NCI-H82 (cell line): Measurements from ENCODE around the gene MAD1L1.

Source experiments
- DNase-seq: peaks from one replicate; lab custom pipeline; 2025; lab: John Stamatoyannopoulos, UW

Gene MAD1L1

DNA sequence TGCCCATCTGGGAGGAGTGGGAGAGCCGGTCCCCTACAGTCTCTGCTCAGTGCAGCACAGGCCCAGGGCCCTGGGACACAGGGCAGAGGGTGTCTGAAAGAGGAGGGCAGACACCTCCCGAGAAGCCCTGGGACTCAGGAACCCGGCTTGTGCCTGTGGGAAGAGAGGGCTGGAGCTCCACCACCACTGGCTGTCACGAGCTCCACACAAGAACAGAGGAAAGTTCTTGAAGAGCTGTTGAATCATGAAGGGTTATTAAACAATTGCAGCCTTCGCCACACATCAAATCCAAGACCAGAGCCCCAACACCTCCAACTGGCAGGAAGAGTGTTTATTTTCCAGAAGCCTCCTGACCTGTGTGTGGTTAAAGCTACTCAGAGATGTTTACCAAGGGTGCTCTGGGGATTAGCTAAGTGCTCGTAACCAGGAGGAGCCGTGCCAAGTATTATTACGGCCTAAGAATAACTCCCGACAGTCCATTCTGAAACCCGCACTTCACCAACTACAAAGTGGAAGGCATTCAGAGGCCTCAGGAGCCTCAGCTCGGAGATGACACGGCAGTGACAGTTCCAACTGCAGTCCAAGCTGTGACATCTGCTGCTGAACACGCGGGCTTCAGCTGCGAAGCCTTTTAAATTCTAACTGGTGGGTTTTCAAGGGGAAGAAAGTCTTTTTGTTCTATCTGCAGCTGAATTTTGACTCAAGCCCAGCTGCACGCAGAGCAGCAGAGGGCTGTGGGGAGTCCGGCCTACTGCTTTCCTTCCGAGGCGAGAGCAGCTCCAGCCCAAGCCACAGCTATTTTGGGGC is 75.1 kb downstream of the MAD1L1 start:
- peak; percentile 75 for DNase-seq

DNA sequence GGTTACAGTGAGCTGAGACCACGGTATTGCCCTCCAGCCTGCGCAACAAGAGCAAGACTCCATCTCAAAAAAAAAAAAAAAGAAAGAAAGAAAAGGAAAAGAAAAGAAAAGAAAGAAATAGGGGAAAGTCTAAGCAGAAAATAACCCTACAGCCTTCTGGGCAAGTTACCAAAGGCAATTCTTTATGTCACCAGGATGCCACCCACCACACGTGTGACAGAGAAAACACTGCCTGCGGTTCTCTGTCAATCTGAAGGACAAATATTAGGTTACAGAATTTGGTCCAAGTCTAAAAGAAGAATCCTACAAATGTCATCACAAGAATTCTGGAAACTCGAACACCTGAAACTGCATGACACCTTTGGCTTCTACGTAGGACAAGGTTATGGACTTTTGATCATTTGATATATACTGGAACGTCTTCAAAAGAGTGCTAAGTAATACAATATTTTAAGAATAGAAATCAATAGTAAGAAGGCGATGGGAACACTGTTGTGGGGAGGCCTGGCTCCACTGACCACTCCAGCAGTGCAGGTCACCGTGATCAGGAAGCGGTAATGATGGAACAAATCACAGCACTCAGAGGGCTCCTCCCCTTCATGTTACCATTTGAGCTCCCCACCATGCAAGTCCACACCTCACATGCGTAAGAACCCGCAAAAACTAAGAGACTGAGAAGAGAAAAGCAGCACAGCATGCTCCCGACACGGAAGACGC is 75.8 kb downstream of the MAD1L1 start:
- no peak for DNase-seq

DNA sequence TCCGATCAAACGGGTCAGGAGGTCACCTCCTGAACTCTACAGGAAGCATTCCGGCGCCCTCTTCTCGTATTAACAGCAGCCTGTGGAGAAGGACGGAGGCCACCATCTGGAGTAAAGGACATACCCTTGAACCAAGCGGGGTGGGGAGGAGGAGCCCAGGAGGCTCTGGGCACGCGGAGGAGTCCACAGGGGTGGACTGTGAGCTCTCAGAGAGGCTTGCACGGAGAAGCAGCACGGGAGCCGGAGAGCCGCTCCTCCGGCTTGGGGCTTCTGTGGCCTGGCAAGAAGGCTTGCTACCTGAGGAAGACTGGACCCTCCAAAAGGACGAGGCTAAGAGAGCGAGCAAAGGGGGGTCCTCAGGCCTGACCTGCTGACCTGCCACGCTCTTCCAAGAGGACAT is 77.9 kb downstream of the MAD1L1 start:
- no peak for DNase-seq

DNA sequence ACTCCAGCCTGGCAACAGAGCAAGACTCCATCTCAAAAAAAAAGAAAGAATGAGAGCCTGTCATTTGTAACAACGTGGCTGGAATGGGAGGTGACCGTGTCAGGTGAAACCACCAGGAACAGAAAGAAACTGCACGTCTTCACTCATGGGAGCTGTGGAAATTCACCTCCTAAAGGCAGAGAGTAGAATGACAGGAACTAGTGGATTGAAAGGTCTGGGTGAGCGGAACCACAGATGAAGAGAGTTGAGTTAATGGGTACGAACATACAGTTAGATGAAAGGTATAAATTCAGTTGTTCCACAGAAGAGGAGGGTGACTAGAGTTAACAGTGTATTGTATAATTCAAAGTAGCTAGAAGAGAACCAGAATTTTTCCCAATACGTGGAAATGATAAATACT is 78.6 kb downstream of the MAD1L1 start:
- DNase-seq: no peak

DNA sequence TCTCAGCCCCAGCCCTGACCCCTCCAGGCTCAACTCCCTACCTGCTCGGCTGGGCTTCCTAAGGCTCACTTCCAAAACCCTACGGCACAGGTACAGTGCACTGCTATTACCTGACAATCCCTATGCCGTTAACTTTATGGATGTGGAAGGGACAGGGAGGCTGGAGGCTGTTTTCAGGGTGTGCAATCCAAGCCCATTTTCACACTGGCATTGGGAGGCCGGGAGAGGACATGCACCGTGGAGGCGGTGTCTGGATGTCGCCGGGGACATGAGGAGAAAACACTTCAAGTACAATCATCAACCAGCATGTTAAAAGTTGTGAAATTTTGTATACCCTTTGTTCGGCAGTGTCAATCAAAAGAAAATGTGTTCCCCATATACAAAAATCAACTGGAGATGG is 80.1 kb downstream of the MAD1L1 start:
- DNase-seq: no peak

DNA sequence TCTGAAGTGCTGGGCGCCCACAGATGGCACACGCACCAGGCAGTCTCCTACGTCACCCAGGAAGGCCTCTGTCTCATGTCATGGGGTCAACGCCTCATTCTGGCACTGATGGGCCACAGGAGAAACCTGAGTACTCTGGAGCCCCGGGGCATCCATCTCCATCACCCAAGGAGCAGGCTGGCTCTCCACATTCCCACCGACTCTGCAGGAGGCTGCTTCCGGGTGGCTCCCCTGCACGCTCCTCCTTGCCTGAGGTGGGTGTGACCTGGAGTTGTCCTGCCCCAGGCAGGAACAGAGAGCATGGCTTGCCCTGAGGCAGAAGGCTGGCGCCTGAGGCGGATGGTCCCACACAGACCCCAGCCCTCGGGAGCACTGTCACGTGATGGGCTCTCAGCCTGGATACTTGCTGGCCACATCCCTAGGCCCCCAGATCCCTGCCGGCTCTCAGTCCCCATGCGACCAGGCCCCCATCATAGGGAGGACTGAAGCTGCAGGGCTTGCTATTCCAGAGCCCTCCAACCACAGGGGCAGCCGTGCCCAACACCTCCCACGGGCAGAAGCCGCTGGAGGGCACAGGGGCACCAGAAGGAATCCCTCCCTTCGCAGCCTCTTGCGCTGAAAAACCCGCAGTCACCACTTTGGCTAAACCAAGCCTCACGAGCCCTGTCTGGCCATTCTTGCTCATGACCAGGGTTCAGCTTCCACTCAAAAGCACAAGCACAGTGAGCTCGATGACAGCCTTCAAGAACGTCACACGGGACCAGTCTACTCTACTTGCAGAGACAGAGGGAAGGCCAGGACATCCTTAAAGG is 80.7 kb downstream of the MAD1L1 start:
- DNase-seq: no peak

DNA sequence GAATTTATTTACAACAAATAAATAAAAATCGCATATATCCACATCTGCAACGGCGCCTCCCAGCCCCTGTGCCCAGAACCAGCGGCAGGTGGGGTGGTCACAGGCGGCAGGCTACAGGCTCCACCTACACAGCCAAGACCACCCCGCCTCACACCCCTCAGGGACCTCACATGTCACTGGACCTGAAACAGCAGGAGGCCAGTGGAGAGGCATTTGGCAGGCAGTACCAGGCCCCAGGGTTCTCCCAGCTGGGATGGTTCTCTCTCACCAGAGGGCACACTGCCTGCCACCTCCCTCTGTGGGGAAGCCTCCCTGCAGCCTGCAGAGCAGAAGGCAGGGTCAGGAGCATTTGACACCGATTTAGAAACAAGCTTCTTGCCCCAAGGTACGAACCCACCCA is 81.5 kb downstream of the MAD1L1 start:
- no peak for DNase-seq

DNA sequence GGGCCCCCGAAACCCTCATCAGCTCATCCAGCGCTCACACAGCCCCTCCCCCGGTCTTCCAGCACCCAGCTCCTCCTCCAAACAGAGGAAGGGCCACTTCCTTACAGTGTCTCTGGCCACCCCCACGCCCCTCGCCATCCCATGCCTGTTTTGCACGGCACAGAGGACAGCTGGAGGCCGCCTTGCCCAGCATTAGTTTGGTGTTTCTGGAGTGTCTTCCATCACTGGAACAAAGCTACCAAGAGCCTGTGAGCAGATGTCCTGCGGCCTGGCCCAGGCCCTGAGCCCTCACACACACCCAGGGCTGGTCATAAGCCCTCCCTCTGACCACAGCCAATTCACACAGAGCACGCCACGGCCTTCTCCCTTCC is 82.3 kb downstream of the MAD1L1 start:
- no peak for DNase-seq

DNA sequence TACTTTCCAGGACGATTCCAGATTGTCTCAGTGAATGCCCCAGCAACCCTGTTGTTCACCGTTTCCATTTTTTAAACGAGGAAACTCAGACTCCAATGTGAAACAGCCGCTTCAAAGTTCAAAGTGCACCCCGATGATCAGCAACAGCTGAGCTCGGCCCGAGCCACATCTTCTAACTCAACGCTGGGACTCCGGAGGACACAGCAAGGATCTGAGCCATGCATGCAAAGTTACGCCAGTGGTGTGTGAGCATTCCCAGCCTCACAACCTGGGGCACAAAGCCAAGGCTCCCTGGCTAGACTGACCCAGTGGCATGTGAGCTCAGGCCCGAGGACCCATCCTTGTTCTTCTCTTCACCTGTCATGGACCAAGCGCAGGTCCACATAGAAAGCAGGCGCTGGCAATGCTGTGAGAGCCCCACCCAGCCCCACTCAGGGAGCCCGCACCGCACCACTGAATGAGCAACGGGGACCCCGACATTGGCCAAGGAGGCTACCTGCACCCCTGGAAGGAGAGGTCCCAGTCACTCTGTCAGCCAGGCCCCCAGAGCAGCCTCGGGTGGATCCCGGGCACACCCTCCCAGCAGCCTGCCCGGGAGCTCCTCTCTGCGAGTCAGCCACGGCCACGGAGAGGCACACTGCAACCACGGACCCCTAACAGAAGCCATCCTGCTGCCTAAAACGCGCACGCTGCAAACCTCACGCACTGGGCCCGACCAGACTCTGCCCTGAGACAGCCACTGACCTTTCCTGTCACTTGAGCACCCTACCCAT is 82.9 kb downstream of the MAD1L1 start:
- no peak for DNase-seq

DNA sequence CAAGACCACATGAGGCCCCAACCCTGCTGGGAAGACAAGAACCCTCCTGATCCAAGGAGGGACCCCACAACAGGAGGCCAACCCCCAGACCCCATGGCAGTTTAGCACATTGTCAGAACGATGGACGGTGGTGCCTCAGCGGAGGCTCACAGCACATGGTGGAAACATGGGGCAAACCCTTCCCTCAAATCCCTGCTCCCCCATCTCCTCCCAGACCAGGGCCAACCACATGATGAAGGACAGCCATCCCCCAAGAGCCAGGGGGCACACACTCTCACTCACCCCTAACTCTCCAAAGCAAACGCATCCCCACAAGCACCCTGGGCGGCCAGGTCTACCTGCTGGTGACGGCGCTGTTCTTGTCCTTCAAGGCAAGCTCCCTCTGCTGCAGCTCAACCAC is 83.9 kb downstream of the MAD1L1 start:
- no peak for DNase-seq

DNA sequence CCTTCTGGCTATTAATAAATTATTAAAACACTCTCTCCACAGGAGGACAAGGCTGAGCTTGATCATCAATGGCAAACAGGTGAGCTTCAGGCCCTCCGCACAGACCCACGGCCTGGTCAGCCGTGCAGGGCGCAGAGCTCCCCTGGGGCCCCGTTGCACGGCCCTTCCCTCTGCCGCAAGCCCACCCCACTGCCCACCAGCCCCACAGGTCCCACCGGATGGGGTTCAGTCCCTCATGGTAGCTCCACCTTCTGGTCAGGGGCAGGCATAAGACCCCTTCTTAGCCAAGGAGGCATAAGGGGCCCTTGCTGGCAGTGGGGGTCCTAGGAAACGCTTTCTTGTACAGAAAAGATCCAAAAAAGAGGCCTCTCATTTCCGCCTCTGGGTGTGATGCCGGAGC is 84.6 kb downstream of the MAD1L1 start:
- DNase-seq: no peak

DNA sequence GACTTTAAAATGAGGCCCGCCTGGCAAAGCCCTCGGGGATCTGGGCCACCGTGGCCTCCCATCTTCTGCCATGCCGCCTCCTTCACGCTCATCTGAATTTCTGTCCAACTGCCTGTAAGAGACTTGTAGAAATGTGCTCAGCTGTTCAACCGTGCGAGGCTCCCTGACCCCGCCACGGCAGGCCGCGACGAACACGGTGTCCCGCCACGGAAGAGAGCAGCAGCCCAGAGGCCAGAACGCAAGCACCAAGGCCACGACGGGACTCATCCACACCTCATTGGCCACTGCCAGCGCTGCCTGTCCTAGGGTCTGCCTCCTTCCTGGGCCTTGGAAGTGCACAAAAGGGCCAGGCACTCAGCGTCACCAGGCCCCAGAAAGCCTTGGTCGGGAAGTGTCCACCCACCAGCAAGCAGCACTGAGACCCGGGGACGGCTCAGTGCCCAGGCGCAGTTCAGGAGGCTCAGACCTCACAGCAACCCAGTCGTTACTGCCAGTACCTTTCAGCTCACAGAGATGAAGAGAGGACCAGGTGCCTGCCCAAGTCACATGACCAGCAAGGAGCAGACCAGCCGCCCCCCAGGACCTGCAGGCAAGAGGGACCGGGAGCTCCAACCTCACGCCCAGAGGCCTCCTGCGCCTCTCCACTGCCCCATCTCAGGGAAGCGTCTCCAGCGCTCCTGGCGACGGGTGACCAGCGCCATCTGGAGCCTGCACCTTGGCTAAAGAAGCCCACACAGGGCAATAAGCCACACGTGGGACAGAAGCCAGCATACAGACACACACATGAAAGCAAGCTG is 85.9 kb downstream of the MAD1L1 start:
- no peak for DNase-seq

DNA sequence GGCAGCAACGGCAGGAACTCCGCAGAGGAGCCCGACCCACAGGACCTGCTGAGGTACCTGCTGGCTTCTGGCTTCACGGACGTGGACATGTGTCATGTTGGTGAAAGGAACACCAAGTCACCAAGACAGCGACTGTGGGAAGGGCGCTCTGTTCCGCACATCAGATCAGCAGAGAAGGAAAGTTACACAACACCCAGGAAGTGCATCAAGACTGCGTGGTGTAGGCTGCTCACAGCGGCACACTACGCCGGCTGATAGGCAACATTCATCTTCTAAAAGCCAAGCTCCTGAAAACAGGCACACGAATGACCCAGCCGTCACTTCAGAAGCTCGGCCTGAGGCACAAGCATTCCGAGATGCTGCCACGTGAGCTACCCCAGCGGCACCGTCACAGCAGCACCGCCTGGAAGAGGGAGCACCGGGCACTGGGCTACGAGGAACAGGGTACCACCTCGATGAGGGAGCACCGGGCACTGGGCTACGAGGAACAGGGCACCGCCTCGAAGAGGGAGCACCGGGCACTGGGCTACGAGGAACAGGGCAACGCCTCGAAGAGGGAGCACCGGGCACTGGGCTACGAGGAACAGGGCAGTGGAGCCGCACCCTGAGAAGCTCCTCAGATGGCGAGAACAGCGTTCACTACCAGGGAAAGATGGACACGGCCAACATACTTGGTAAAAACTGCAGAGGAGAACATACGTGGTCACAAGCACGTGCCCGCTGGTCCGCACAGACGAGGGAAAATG is 86.7 kb downstream of the MAD1L1 start:
- DNase-seq: no peak

DNA sequence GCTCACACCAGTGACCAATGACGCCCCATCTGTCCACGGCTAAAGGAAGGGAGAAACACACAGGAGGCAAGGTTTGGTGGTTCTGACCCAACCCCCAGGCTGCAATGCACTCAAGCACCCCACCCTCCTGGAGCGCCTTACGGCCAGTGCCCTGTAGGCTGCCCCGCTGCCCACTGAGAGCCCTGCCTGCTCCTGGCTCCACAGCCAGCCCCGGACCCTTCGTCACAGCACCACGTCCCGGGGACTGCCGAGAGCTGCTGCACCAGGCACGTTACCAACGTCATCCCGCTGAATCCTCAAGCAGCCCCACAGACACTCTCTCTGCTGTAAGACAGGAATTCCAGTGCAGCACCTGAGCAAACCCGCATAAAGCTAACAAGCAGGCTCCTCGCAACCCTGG is 87.8 kb downstream of the MAD1L1 start:
- DNase-seq: no peak

DNA sequence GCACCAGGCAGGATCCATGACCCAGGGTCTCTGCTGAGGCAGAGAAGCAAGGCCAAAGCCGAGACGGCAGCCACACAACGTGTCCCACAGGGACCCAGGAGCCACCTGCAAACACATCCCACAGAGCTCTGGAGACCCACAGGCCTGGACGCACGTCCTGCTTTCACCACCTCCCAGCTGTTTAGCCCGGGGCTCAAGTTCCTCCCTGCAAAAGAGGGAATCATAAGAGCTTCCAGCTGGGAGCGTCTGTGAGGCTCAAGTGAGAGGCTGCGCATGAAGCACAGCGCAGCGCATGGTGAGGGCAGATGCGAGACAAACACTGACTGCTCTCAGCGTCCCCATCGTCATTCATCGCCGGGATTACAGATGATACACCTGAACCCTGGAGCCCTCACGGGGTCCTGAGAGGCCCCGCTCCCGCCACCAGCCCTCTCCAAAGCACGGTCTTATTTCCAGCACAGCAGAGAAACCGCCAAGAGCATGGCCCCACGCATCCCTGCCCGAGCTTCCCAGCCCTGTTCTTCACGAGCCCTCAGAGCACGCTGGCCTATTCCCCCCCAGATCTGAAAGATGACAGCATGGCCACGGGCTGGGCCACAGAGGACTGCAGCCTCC is 88.7 kb downstream of the MAD1L1 start:
- DNase-seq: no peak

DNA sequence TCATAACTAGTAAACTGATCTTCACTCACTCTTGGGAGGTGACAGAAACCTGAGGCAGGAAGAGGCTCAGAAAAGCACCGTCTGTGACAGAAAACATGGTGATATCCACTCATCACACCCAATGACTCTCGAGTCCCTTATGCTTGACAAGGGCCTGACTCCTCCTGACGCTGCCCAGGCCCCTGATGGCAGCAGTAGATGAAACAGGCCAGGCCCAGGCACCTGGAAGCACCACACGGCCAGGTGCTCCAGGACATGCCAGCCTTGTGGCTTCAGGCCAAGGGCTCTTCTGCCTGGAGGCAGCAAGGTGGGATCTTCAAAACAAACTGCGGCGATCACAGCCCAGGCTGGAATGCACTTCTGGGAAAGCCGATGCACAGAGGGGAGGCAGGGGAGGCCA is 89.3 kb downstream of the MAD1L1 start:
- no peak for DNase-seq

DNA sequence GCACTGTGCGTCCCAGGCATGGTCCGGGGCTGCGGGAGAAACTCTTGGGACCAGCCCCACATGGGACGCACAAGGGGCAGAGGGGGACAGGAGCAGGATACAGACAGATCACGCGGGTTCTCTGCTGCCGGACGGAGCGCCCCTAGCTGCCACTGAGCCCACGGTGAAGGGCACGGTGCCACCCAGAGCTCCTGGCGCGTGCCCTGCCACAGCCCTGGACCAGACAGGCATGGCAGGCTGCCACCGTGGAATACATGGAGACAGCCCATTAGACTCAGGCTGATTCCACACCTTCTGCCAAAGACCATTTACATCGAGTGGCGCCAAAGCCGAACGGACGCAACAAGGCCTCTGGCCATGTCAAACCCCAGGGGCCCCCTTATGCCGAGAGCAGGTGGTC is 90.4 kb downstream of the MAD1L1 start:
- DNase-seq: no peak

DNA sequence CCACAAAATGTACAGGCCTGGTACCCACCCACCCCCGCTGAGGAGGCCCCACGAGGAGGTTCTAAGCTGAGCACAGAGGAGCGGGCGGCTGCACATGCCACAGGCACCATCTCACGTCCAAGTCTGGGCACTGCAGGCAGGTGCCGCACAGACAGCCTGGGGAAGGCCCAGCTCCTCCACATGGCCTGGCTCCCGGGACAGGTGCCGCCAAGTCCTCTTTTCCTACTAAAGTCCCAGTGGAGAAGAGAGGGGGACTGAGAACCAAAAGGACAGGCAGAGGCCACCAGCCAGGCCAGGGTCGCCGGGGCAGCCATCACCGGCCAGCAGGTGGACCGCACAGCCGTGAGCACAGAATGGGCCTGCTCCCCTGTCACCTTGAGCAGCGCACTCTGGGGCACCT is 91.1 kb downstream of the MAD1L1 start:
- no peak for DNase-seq

DNA sequence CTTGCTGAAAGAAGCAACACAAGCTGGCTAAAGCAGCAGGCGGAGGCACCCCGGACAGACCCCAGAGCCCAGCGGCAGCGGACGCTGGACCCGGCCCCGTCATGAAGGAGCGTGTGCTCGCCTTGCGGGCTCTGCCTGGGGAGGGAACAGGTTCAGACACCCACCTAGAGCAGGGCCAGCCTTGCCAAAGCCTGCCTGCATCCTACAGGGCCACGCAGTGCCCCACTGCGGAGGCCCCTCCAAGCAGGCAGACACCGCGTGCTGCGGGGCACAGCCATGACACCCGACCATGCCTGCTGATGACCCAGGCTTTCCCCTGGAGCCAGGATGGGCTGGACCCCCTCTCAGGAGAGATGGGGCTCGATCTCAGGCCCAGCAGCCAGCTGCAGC is 91.7 kb downstream of the MAD1L1 start:
- DNase-seq: no peak
